Gastrocnemius medialis (tissue), 4 donors: ENCODE data around the gene MRPS31.

Source experiments
- CTCF ChIP-seq, 5 experiments: fragments of 450-650 bp in 3 of 5; fragments of 200-600 bp in 2 of 5; sonication (generic) in 2 of 5; IDR thresholded peaks in 4 of 5; conservative IDR thresholded peaks in 1 of 5; 1 replicate in 4 of 5; 2 replicates in 1 of 5; pipeline ENCODE4 v1.5.1; 2016 to 2019; ENCODE audit warnings: antibody characterized with exemption in 5 of 5, mild to moderate bottlenecking in 3 of 5, moderate library complexity in 3 of 5
- POLR2A ChIP-seq, 2 donors: fragments of 450-650 bp; IDR thresholded peaks; one replicate each; pipeline ENCODE4 v1.6.1; 2017; ENCODE audit warnings: antibody characterized with exemption in 2 of 2, mild to moderate bottlenecking in 2 of 2, moderate library complexity in 2 of 2

- TF ChIP-seq CTCF (IDR thresholded peaks at IDR 0.05 in 4 of 5, conservative IDR thresholded peaks at IDR 0.05 in 1 of 5) (no peak), POLR2A (IDR thresholded peaks at IDR 0.05) (no peak)
These were observed 89.4 kb downstream of the MRPS31 start for GRCh38 chr13:40681341-40682146.
